Left colon (tissue), 2 donors: ENCODE data around the gene FASTKD3. TPM values are rescaled to one million over a fixed set of nuclear protein-coding genes. Genes with fewer than 3 reads are reported as not detected.

ENCODE experiments used
- ATAC-seq: fragments of 200-7000 bp; cut with Tn5 transposase; one replicate; pipeline ENCODE4 v1.9.1; 2020; ENCODE audit warnings: mild to moderate bottlenecking, moderate library complexity
- DNase-seq, 2 donors: peaks; one replicate each; pipeline ENCODE4 v3.0.0-alpha.2; 2020
- intact Hi-C, 2 donors: fragments of 100-400 bp; cut with DNase I in 1 of 2; cut with micrococcal nuclease in 1 of 2; formaldehyde crosslinking; loops; one replicate each; pipeline versions ENCODE4 v1.11.2 to v1.14.0; 2022; cut with DNase I, micrococcal nuclease
- total RNA-seq, 2 donors: library from RNA; stranded (reverse); fragmentation: NEBNext Ultra II Directional; extraction: Animal tissue kit (Norgen Biotek cat#: 25700); gene quantifications; one replicate each; pipeline ENCODE4 v1.2.1, GENCODE V29; 2021
- donor health status: DM: no; HTN: no; CAD: no.
- donor health status: DM: yes; HTN: yes; CAD: no.

Gene FASTKD3
- total RNA-seq, 2 donors from 2014 or later = 7.6 to 11.3 TPM

- ATAC-seq (no peak), DNase-seq (no peak)
- intact Hi-C loops = no loop called here
Observed at GRCh38 chr5:7813576-7813975, 55.3 kb downstream of the FASTKD3 start.

DNA sequence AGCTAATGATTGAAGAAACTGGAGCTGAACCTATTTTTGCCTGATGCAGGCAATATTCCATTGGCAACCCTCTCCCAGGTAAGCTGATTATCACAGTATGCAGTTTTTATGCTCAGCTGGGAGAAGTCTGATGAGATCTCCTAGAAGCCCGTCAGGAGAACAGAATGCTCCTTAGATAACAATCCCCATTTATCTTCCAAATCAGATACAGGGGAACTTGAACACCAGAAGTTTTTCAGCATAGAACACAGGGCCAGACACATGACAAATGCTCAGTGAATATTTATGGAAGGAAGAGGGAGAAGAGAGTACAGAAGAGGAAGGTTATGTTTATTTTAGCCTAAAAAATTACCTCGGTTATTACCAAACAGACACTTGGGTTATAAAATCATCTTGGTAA lies 55.8 kb downstream of the FASTKD3 start:
- no peak for ATAC-seq
- intact Hi-C loops = no loop called here

GRCh38 chr5:7811715-7812114 lies 57.1 kb downstream of the FASTKD3 start:
- no peak for DNase-seq
- intact Hi-C loops = no loop called here
- ATAC-seq = no peak

More for the DNA sequence above, 55.8 kb downstream of the FASTKD3 start:
- DNase-seq = no peak

Other genes starting within 250 kb of the FASTKD3 start
- not detected for gene CFAP90, start 17.9 kb downstream of the FASTKD3 start, total RNA-seq
- gene MTRR, start 117 bp upstream of the FASTKD3 start, total RNA-seq = 10 to 100 TPM; 37.4 to 44.0 TPM